Measurements from ENCODE around the gene TRIM37.
"Not testable (repeated sequence)": the region's sequence is repeated elsewhere in the genome, so short reads cannot be mapped to it uniquely, and the experiment has no call there.

The TRIM37 gene

GRCh38 chr17:58965221-58965620 is 141.5 kb downstream of the TRIM37 start:
- no peak for TF ChIP-seq EZH2phosphoT487 (conservative IDR thresholded peaks at IDR 0.05; ENCODE audit: low read length)
- no peak for TF ChIP-seq CTCF (IDR thresholded peaks at IDR 0.05; ENCODE audit: insufficient read depth, low read length, poor library complexity, severe bottlenecking)
- no peaks in the 10 kb centered on the region for H3K9me3 ChIP-seq (ENCODE audit: insufficient read depth, low read length)
- H3K4me3 ChIP-seq (ENCODE audit: insufficient read depth, low read length, poor library complexity, severe bottlenecking), result no peak overlapping the region
- H3K27me3 ChIP-seq (ENCODE audit: low read length), result no peaks in the 10 kb centered on the region
- no peaks in the 10 kb centered on the region for H4K20me1 ChIP-seq (ENCODE audit: low read depth, low read length)
- H3F3A ChIP-seq (ENCODE audit: insufficient read depth), result no peaks in the 10 kb centered on the region
- no peak overlapping the region for H3K27ac ChIP-seq (ENCODE audit: low read depth, low read length)
- H3K36me3 ChIP-seq (ENCODE audit: low read length), result no peaks in the 10 kb centered on the region
- H2AFZ ChIP-seq (ENCODE audit: low read depth, low read length, severe bottlenecking), result no peak overlapping the region
- H3K9ac ChIP-seq (ENCODE audit: low read length), result no peak overlapping the region
- no peak overlapping the region for H3K4me2 ChIP-seq (ENCODE audit: low read depth, low read length, poor library complexity, severe bottlenecking)
- H3K79me2 ChIP-seq (ENCODE audit: insufficient read depth, low read length), result no peaks in the 10 kb centered on the region
- no peaks in the 10 kb centered on the region for H3K9me2 ChIP-seq (replicated peaks; ENCODE audit: insufficient read depth, low read length)

- Histone ChIP-seq H3K27me3 (ENCODE audit: low read length) (no peaks in the 10 kb centered on the region), H4K20me1 (ENCODE audit: low read depth, low read length) (no peaks in the 10 kb centered on the region), H3K9me3 (ENCODE audit: insufficient read depth, low read length) (no peaks in the 10 kb centered on the region), H3K4me3 (ENCODE audit: insufficient read depth, low read length, poor library complexity, severe bottlenecking) (no peak overlapping the region), H3K9me2 (replicated peaks; ENCODE audit: insufficient read depth, low read length) (no peaks in the 10 kb centered on the region), H3K9ac (ENCODE audit: low read length) (no peak overlapping the region), H3K79me2 (ENCODE audit: insufficient read depth, low read length) (no peaks in the 10 kb centered on the region), H3K4me2 (ENCODE audit: low read depth, low read length, poor library complexity, severe bottlenecking) (no peak overlapping the region), H3K36me3 (ENCODE audit: low read length) (no peaks in the 10 kb centered on the region), H2AFZ (ENCODE audit: low read depth, low read length, severe bottlenecking) (no peak overlapping the region), H3F3A (ENCODE audit: insufficient read depth) (no peaks in the 10 kb centered on the region), H3K27ac (ENCODE audit: low read depth, low read length) (no peak overlapping the region)
- no peak for TF ChIP-seq CTCF (IDR thresholded peaks at IDR 0.05; ENCODE audit: insufficient read depth, low read length, poor library complexity, severe bottlenecking)
- no peak for TF ChIP-seq EZH2phosphoT487 (conservative IDR thresholded peaks at IDR 0.05; ENCODE audit: low read length)
Measured at GRCh38 chr17:58960068-58960467, 146.6 kb downstream of the TRIM37 start.

GRCh38 chr17:58957725-58958073 is 149.0 kb downstream of the TRIM37 start:
- not testable (repeated sequence) for H3K27me3 ChIP-seq (ENCODE audit: low read length); H4K20me1 ChIP-seq (ENCODE audit: low read depth, low read length); H3K9me3 ChIP-seq (ENCODE audit: insufficient read depth, low read length); H3K4me2 ChIP-seq (ENCODE audit: low read depth, low read length, poor library complexity, severe bottlenecking); H2AFZ ChIP-seq (ENCODE audit: low read depth, low read length, severe bottlenecking); H3K9ac ChIP-seq (ENCODE audit: low read length); H3K36me3 ChIP-seq (ENCODE audit: low read length); H3K27ac ChIP-seq (ENCODE audit: low read depth, low read length); H3K4me3 ChIP-seq (ENCODE audit: insufficient read depth, low read length, poor library complexity, severe bottlenecking); H3K9me2 ChIP-seq (replicated peaks; ENCODE audit: insufficient read depth, low read length); H3F3A ChIP-seq (ENCODE audit: insufficient read depth); H3K79me2 ChIP-seq (ENCODE audit: insufficient read depth, low read length)

- no peaks in the 10 kb centered on the region for H3K9me3 ChIP-seq (ENCODE audit: insufficient read depth, low read length)
- H3K9me2 ChIP-seq (replicated peaks; ENCODE audit: insufficient read depth, low read length), result no peaks in the 10 kb centered on the region
- no peak overlapping the region for H3K4me3 ChIP-seq (ENCODE audit: insufficient read depth, low read length, poor library complexity, severe bottlenecking)
- no peaks in the 10 kb centered on the region for H4K20me1 ChIP-seq (ENCODE audit: low read depth, low read length)
- no peak overlapping the region for H2AFZ ChIP-seq (ENCODE audit: low read depth, low read length, severe bottlenecking)
- no peaks in the 10 kb centered on the region for H3K36me3 ChIP-seq (ENCODE audit: low read length)
- no peaks in the 10 kb centered on the region for H3K79me2 ChIP-seq (ENCODE audit: insufficient read depth, low read length)
- H3K27me3 ChIP-seq (ENCODE audit: low read length), result no peaks in the 10 kb centered on the region
- no peak overlapping the region for H3K27ac ChIP-seq (ENCODE audit: low read depth, low read length)
- TF ChIP-seq CTCF (IDR thresholded peaks at IDR 0.05; ENCODE audit: insufficient read depth, low read length, poor library complexity, severe bottlenecking) (no peak), EZH2phosphoT487 (conservative IDR thresholded peaks at IDR 0.05; ENCODE audit: low read length) (no peak)
- no peak overlapping the region for H3K9ac ChIP-seq (ENCODE audit: low read length)
- H3F3A ChIP-seq (ENCODE audit: insufficient read depth), result no peaks in the 10 kb centered on the region
- no peak overlapping the region for H3K4me2 ChIP-seq (ENCODE audit: low read depth, low read length, poor library complexity, severe bottlenecking)
Measured at GRCh38 chr17:58956997-58957724, 149.5 kb downstream of the TRIM37 start.

GRCh38 chr17:58954358-58954757 is 152.3 kb downstream of the TRIM37 start:
- H3K4me2 ChIP-seq (ENCODE audit: low read depth, low read length, poor library complexity, severe bottlenecking), result not testable (repeated sequence)
- peaks cover 12% of the 10 kb centered on the region; the same call in 1 of the 2 replicates for H3K9me3 ChIP-seq (ENCODE audit: insufficient read depth, low read length)

More at GRCh38 chr17:58954358-58954757, 152.3 kb downstream of the TRIM37 start:
- not testable (repeated sequence) for H3F3A ChIP-seq (ENCODE audit: insufficient read depth); H3K4me3 ChIP-seq (ENCODE audit: insufficient read depth, low read length, poor library complexity, severe bottlenecking); H3K27ac ChIP-seq (ENCODE audit: low read depth, low read length); H3K27me3 ChIP-seq (ENCODE audit: low read length); H3K9me2 ChIP-seq (replicated peaks; ENCODE audit: insufficient read depth, low read length); H4K20me1 ChIP-seq (ENCODE audit: low read depth, low read length); H3K79me2 ChIP-seq (ENCODE audit: insufficient read depth, low read length); H3K9ac ChIP-seq (ENCODE audit: low read length); H2AFZ ChIP-seq (ENCODE audit: low read depth, low read length, severe bottlenecking); H3K36me3 ChIP-seq (ENCODE audit: low read length)

Measured in SU-DHL-6 (cell line).